Endothelial cell of umbilical vein (primary cell): ENCODE measurements around the gene ACAD9. TPM values are rescaled to one million over a fixed set of nuclear protein-coding genes. Genes with fewer than 3 reads are reported as not detected.

Experiments used
- BruUV-seq: library from RNA; stranded (reverse); fragments of 400-500 nt; replicated peaks from 2 replicates; lab custom pipeline; 2021; lab: Mats Ljungman, UMichigan
- CTCF ChIA-PET: fragments of 300-600, 350-600 bp; sonication (Branson Sonifier 250); formaldehyde crosslinking; loops from one replicate; lab custom pipeline; 2021; ENCODE audit warnings: antibody characterized with exemption, inconsistent platforms; lab: Charles Lee
- POLR2A ChIA-PET: fragments of 300-600, 350-600 bp; sonication (Branson Sonifier 250); formaldehyde crosslinking; loops from one replicate; lab custom pipeline; 2021; ENCODE audit warnings: antibody characterized with exemption, inconsistent platforms; lab: Charles Lee
- DNase-seq: peaks from one replicate; pipeline ENCODE4 v3.0.0-alpha.2; 2011; ENCODE audit warnings: low read depth, low spot score
- FAIRE-seq: peaks from 2 replicates; lab custom pipeline; 2011; peaks lifted over from hg19 to GRCh38; lab: Jason Lieb, UNC
- H2AFZ ChIP-seq: 2 replicates; pipeline ENCODE4 v1.6.0; 2012; ENCODE audit warnings: low read depth, low read length, control low read depth, inconsistent platforms
- H3K27ac ChIP-seq: 2 replicates; pipeline ENCODE4 v1.5.1; 2011; ENCODE audit warnings: low read depth, mild to moderate bottlenecking, control low read depth, low read length, moderate library complexity; ENCODE audit not compliant: insufficient read depth
- H3K27me3 ChIP-seq, 2 experiments: 2 replicates each; pipeline versions ENCODE4 v1.6.0 to v1.6.1; 2011; ENCODE audit warnings: low read length in 2 of 2, mixed read lengths in 1 of 2; ENCODE audit not compliant: control insufficient read depth in 2 of 2, insufficient read depth in 2 of 2
- H3K36me3 ChIP-seq, 2 experiments: 2 replicates in 1 of 2; 3 replicates in 1 of 2; pipeline ENCODE4 v1.5.1; 2011; ENCODE audit warnings: low read length in 2 of 2, mild to moderate bottlenecking in 1 of 2, moderate library complexity in 1 of 2; ENCODE audit not compliant: control insufficient read depth in 2 of 2, insufficient read depth in 2 of 2; ENCODE audit errors: extremely low read depth in 1 of 2
- H3K4me1 ChIP-seq: 3 replicates; pipeline ENCODE4 v1.5.1; 2011; ENCODE audit warnings: mild to moderate bottlenecking, low read length; ENCODE audit not compliant: control insufficient read depth, insufficient read depth; ENCODE audit errors: extremely low read depth
- H3K4me2 ChIP-seq: 2 replicates; pipeline ENCODE4 v1.6.1; 2011; ENCODE audit warnings: low read length, control low read depth, mixed read lengths; ENCODE audit not compliant: insufficient read depth
- H3K4me3 ChIP-seq, 3 experiments: fragments of 200-600 bp in 1 of 3; sonication (generic), shearing (Covaris generic) in 1 of 3; replicated peaks in 1 of 3; 2 replicates each; pipeline ENCODE4 v1.5.1; 2011 to 2016; ENCODE audit warnings: control low read depth in 3 of 3, low read length in 3 of 3, mild to moderate bottlenecking in 2 of 3, inconsistent platforms in 1 of 3, low read depth in 1 of 3, moderate library complexity in 1 of 3; ENCODE audit not compliant: insufficient read depth in 1 of 3
- H3K79me2 ChIP-seq: 2 replicates; pipeline ENCODE4 v1.6.0; 2012; ENCODE audit warnings: low read length, inconsistent platforms; ENCODE audit not compliant: control insufficient read depth, insufficient read depth
- H3K9ac ChIP-seq: replicated peaks from 2 replicates; pipeline ENCODE3; 2011; ENCODE audit warnings: low read length, control low read depth; ENCODE audit not compliant: insufficient read depth; ENCODE audit errors: extremely low read depth
- H3K9me1 ChIP-seq: replicated peaks from 3 replicates; pipeline ENCODE4 v1.6.0; 2011; ENCODE audit warnings: mild to moderate bottlenecking, low read length; ENCODE audit not compliant: control insufficient read depth, insufficient read depth; ENCODE audit errors: extremely low read depth
- H3K9me3 ChIP-seq: replicated peaks from 2 replicates; pipeline ENCODE4 v1.5.1; 2012; ENCODE audit warnings: low read length, inconsistent platforms; ENCODE audit not compliant: control insufficient read depth, insufficient read depth
- H4K20me1 ChIP-seq: replicated peaks from 2 replicates; pipeline ENCODE3; 2011; ENCODE audit warnings: mild to moderate bottlenecking, low read length; ENCODE audit not compliant: control insufficient read depth, insufficient read depth; ENCODE audit errors: extremely low read depth
- EZH2 ChIP-seq: IDR thresholded peaks from 2 replicates; pipeline ENCODE4 v1.6.1; 2012; ENCODE audit warnings: borderline replicate concordance, low read depth, mild to moderate bottlenecking, moderate library complexity, low read length, inconsistent platforms; ENCODE audit not compliant: severe bottlenecking
- FOS ChIP-seq: IDR thresholded peaks from 2 replicates; pipeline ENCODE4 v1.6.1; 2011; ENCODE audit warnings: mild to moderate bottlenecking, low read length, moderate library complexity, borderline replicate concordance; ENCODE audit not compliant: insufficient read depth
- GATA2 ChIP-seq: IDR thresholded peaks from 2 replicates; pipeline ENCODE4 v1.7.0; 2011; ENCODE audit warnings: low read depth, mild to moderate bottlenecking, moderate library complexity, mixed read lengths, low read length; ENCODE audit not compliant: insufficient read length, insufficient read depth
- POLR2A ChIP-seq: IDR thresholded peaks from 2 replicates; pipeline ENCODE4 v1.6.1; 2012; ENCODE audit warnings: low read depth, mild to moderate bottlenecking, control low read depth, low read length
- POLR2AphosphoS5 ChIP-seq: IDR thresholded peaks from 2 replicates; pipeline ENCODE4 v1.6.1; 2012; ENCODE audit warnings: low read depth, mild to moderate bottlenecking, control low read depth, low read length, moderate library complexity; ENCODE audit not compliant: insufficient read depth
- dilution Hi-C: fragments of 300-500 bp; cut with MboI; formaldehyde crosslinking; loops from one replicate; pipeline ENCODE4 v1.15.0; 2019; ENCODE audit warnings: low sequenced_read_pairs; ENCODE audit not compliant: extremely low pct_ligation_motif_present
- intact Hi-C: fragments of 100-400 bp; cut with micrococcal nuclease; formaldehyde crosslinking; loops from one replicate; pipeline ENCODE4 v1.10.0; 2022
- polyA plus RNA-seq, 4 experiments: library from polyadenylated mRNA; depleted of rRNA in 3 of 4; stranded (reverse) in 3 of 4; unstranded in 1 of 4; fragments of >200 nt; gene quantifications; 2 replicates each; pipeline versions ENCODE4 v1.2.1 to v1.2.3, GENCODE V29; 2011 to 2012; ENCODE audit warnings: missing spikeins in 1 of 4
- total RNA-seq: library from RNA; stranded (reverse); gene quantifications from 2 replicates; pipeline ENCODE4 v1.2.3, GENCODE V29; 2021
- TF ChIP-seq, protein P1 (sequence below): IDR thresholded peaks from 2 replicates; pipeline ENCODE4 v1.6.1; 2011; ENCODE audit not compliant: insufficient read depth, insufficient read length
- TF ChIP-seq, protein P2 (sequence below), 2 donors: IDR thresholded peaks; 1 replicate in 1 of 2; 2 replicates in 1 of 2; pipeline ENCODE4 v1.5.1; 2011; ENCODE audit warnings: low read length in 2 of 2, mild to moderate bottlenecking in 2 of 2, moderate library complexity in 2 of 2, control low read depth in 1 of 2, inconsistent platforms in 1 of 2, low read depth in 1 of 2; ENCODE audit not compliant: insufficient read depth in 1 of 2; ENCODE audit errors: extremely low read depth in 1 of 2

Gene ACAD9
- total and polyA plus RNA-seq, 2 donors (not counting 3 experiments of a cell fraction or from before 2014, with no cell fraction given): 58.6 to 65.8 TPM

DNA sequence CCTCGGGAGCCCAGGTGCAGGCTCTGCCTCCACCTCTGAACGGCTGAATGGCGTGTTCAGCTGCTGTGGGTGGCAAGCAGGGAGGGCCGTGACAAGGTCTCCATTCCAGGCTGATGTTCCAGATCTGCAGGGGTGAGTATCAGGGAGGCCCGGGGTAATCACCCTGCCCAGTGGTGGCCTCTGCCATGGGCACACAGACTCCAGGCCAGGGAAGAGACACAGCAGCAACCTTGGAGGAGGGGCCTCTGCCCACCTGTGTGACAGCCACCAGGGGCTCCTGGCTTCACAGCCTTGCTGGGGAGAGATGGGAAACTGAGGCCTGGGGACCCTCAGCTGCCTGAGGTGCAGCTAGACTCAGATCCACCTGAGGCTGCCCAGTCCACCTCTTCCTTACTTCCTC is 25.6 kb upstream of the ACAD9 start:
- no peaks in the 10 kb centered on the region for H3K4me1 ChIP-seq
- FAIRE-seq (no peak), DNase-seq (no peak)
- intact Hi-C loops: no loop called here
- H3K27me3 ChIP-seq: no peaks in the 10 kb centered on the region
- dilution Hi-C loops: no loop called here
- BruUV-seq: no TSS peak
- H3K36me3 ChIP-seq: no peaks in the 10 kb centered on the region
- POLR2A ChIA-PET: no interaction called here
- H4K20me1 ChIP-seq: no peaks in the 10 kb centered on the region
- H3K9me1 ChIP-seq: no peaks in the 10 kb centered on the region
- no peak overlapping the region for H3K4me2 ChIP-seq
- H2AFZ ChIP-seq: no peak overlapping the region
- no peaks in the 10 kb centered on the region for H3K79me2 ChIP-seq
- CTCF ChIA-PET: interaction anchor here (2.2 kb wide), 1 partner anchor 173 kb away, joined by 6 read pairs; no protein-coding TSS in a partner anchor
- no peak overlapping the region for H3K4me3 ChIP-seq
- no peak overlapping the region for H3K9ac ChIP-seq
- H3K27ac ChIP-seq: no peak overlapping the region
- TF ChIP-seq EZH2: no peak
- TF ChIP-seq POLR2A: no peak
- TF ChIP-seq, protein P1, sequence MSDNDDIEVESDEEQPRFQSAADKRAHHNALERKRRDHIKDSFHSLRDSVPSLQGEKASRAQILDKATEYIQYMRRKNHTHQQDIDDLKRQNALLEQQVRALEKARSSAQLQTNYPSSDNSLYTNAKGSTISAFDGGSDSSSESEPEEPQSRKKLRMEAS: no peak
- TF ChIP-seq POLR2AphosphoS5: no peak
- no peak for TF ChIP-seq GATA2
- TF ChIP-seq, protein P2, sequence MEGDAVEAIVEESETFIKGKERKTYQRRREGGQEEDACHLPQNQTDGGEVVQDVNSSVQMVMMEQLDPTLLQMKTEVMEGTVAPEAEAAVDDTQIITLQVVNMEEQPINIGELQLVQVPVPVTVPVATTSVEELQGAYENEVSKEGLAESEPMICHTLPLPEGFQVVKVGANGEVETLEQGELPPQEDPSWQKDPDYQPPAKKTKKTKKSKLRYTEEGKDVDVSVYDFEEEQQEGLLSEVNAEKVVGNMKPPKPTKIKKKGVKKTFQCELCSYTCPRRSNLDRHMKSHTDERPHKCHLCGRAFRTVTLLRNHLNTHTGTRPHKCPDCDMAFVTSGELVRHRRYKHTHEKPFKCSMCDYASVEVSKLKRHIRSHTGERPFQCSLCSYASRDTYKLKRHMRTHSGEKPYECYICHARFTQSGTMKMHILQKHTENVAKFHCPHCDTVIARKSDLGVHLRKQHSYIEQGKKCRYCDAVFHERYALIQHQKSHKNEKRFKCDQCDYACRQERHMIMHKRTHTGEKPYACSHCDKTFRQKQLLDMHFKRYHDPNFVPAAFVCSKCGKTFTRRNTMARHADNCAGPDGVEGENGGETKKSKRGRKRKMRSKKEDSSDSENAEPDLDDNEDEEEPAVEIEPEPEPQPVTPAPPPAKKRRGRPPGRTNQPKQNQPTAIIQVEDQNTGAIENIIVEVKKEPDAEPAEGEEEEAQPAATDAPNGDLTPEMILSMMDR (IDR thresholded peaks at IDR 0.05; ENCODE audit: extremely low read depth in 1 of 2, insufficient read depth in 1 of 2, low read depth in 1 of 2, low read length in 2 of 2): no peak
- no peak for TF ChIP-seq FOS
- no peaks in the 10 kb centered on the region for H3K9me3 ChIP-seq
